NT2/D1 (cell line): ENCODE data around the gene GON4L.

ENCODE experiments used
- SUZ12 ChIP-seq: IDR thresholded peaks from 2 replicates; pipeline ENCODE4 v1.6.1; 2011; ENCODE audit not compliant: insufficient read length, insufficient read depth; ENCODE audit errors: extremely low read depth
- YY1 ChIP-seq: IDR thresholded peaks from 2 replicates; pipeline ENCODE4 v1.6.1; 2011; ENCODE audit not compliant: insufficient read length, insufficient read depth
- ZNF274 ChIP-seq: IDR thresholded peaks from 2 replicates; pipeline ENCODE4 v1.6.1; 2011; ENCODE audit warnings: mild to moderate bottlenecking, low read depth, low read length

GRCh38 chr1:155812878-155813277 is 44.1 kb downstream of the GON4L start:
- TF ChIP-seq YY1 (no peak), ZNF274 (no peak), SUZ12 (no peak)
